H9 (cell line): ENCODE data around the gene RNF128. TPM values are rescaled to one million over a fixed set of nuclear protein-coding genes. Genes with fewer than 3 reads are reported as not detected.

Experiments used
- DNase-seq: peaks from one replicate; pipeline ENCODE4 v3.0.0-alpha.2; 2017
- H2AFZ ChIP-seq: one replicate; pipeline ENCODE4 v1.6.1; 2013; ENCODE audit warnings: mild to moderate bottlenecking, low read length, control low read depth, moderate library complexity
- H2AK5ac ChIP-seq: 2 replicates; pipeline ENCODE4 v1.6.1; 2013; ENCODE audit warnings: low read length, control low read depth, mixed read lengths; ENCODE audit not compliant: insufficient read length
- H2BK120ac ChIP-seq: one replicate; pipeline ENCODE4 v1.6.1; 2013; ENCODE audit warnings: low read depth, mild to moderate bottlenecking, low read length, control low read depth, inconsistent platforms; ENCODE audit not compliant: poor library complexity, severe bottlenecking
- H2BK12ac ChIP-seq: 2 replicates; pipeline ENCODE4 v1.6.1; 2013; ENCODE audit warnings: low read length, control low read depth, mixed read lengths, low read depth; ENCODE audit not compliant: insufficient read length
- H2BK15ac ChIP-seq: 2 replicates; pipeline ENCODE4 v1.6.1; 2013; ENCODE audit warnings: low read depth, low read length, control low read depth
- H2BK20ac ChIP-seq: one replicate; pipeline ENCODE4 v1.6.1; 2013; ENCODE audit warnings: low read depth, mild to moderate bottlenecking, low read length, control low read depth, inconsistent platforms; ENCODE audit not compliant: poor library complexity, severe bottlenecking
- H2BK5ac ChIP-seq: 2 replicates; pipeline ENCODE4 v1.6.1; 2013; ENCODE audit warnings: low read length, control low read depth, mixed read lengths; ENCODE audit not compliant: insufficient read length
- H3K14ac ChIP-seq: 2 replicates; pipeline ENCODE4 v1.6.1; 2013; ENCODE audit warnings: low read length, control low read depth; ENCODE audit not compliant: insufficient read depth
- H3K18ac ChIP-seq: 2 replicates; pipeline ENCODE4 v1.6.1; 2013; ENCODE audit warnings: low read depth, mild to moderate bottlenecking, mixed read lengths, low read length, control low read depth; ENCODE audit not compliant: insufficient read length
- H3K23ac ChIP-seq: 2 replicates; pipeline ENCODE4 v1.6.1; 2013; ENCODE audit warnings: low read length, control low read depth, mixed read lengths, low read depth; ENCODE audit not compliant: insufficient read length
- H3K23me2 ChIP-seq: 2 replicates; pipeline ENCODE4 v1.6.1; 2013; ENCODE audit warnings: low read depth, mild to moderate bottlenecking, mixed read lengths, low read length, control low read depth; ENCODE audit not compliant: insufficient read length, poor library complexity, severe bottlenecking
- H3K27ac ChIP-seq: 2 replicates; pipeline ENCODE4 v1.5.1; 2013; ENCODE audit warnings: low read length, control low read depth, mixed read lengths, low read depth; ENCODE audit not compliant: insufficient read length
- H3K27me3 ChIP-seq: 2 replicates; pipeline ENCODE4 v1.6.1; 2013; ENCODE audit warnings: low read length, control low read depth, inconsistent platforms; ENCODE audit not compliant: insufficient read depth
- H3K4ac ChIP-seq: 2 replicates; pipeline ENCODE4 v1.6.1; 2013; ENCODE audit warnings: low read depth, mild to moderate bottlenecking, control low read depth, inconsistent platforms, low read length, moderate library complexity
- H3K4me1 ChIP-seq: 2 replicates; pipeline ENCODE4 v1.6.1; 2013; ENCODE audit warnings: low read length, control low read depth, inconsistent platforms; ENCODE audit not compliant: insufficient read depth
- H3K4me2 ChIP-seq: 2 replicates; pipeline ENCODE4 v1.6.1; 2013; ENCODE audit warnings: low read length, control low read depth, mixed read lengths; ENCODE audit not compliant: insufficient read length, insufficient read depth
- H3K56ac ChIP-seq: 2 replicates; pipeline ENCODE4 v1.6.1; 2013; ENCODE audit warnings: low read depth, mild to moderate bottlenecking, mixed read lengths, low read length, control low read depth; ENCODE audit not compliant: insufficient read length
- H3K79me1 ChIP-seq: 2 replicates; pipeline ENCODE4 v1.6.1; 2013; ENCODE audit warnings: low read depth, mild to moderate bottlenecking, moderate library complexity, low read length, control low read depth, inconsistent platforms; ENCODE audit not compliant: insufficient read depth, poor library complexity, severe bottlenecking
- H3K79me2 ChIP-seq: 2 replicates; pipeline ENCODE4 v1.6.1; 2013; ENCODE audit warnings: low read length, control low read depth, inconsistent platforms; ENCODE audit not compliant: insufficient read depth
- H3K9ac ChIP-seq: 2 replicates; pipeline ENCODE4 v1.6.1; 2013; ENCODE audit warnings: low read length, control low read depth, mixed read lengths; ENCODE audit not compliant: insufficient read length; ENCODE audit errors: extremely low read depth
- H3K9me3 ChIP-seq: one replicate; pipeline ENCODE4 v1.6.1; 2013; ENCODE audit warnings: low read depth, low read length, inconsistent platforms; ENCODE audit not compliant: control insufficient read depth
- H3T11ph ChIP-seq: one replicate; pipeline ENCODE4 v1.6.1; 2013; ENCODE audit warnings: mild to moderate bottlenecking, low read length, control low read depth, inconsistent platforms
- H4K20me1 ChIP-seq: one replicate; pipeline ENCODE4 v1.6.1; 2013; ENCODE audit not compliant: control insufficient read depth, insufficient read length, insufficient read depth
- H4K5ac ChIP-seq: 2 replicates; pipeline ENCODE4 v1.6.1; 2013; ENCODE audit warnings: low read depth, mild to moderate bottlenecking, mixed read lengths, low read length, control low read depth; ENCODE audit not compliant: insufficient read length
- H4K8ac ChIP-seq: replicated peaks from 2 replicates; pipeline ENCODE4 v1.6.1; 2013; ENCODE audit warnings: low read length, control low read depth, mixed read lengths, low read depth; ENCODE audit not compliant: insufficient read length
- H4K91ac ChIP-seq: 2 replicates; pipeline ENCODE4 v1.6.1; 2013; ENCODE audit warnings: low read depth, mild to moderate bottlenecking, moderate library complexity, mixed read lengths, low read length, control low read depth; ENCODE audit not compliant: insufficient read length
- H3K27ac Mint-ChIP-seq, 3 experiments: 2 replicates in 2 of 3; 3 replicates in 1 of 3; pipeline ENCODE4 v1.8.0; 2020 to 2021; ENCODE audit warnings: mixed read lengths in 3 of 3, mild to moderate bottlenecking in 1 of 3, moderate library complexity in 1 of 3
- H3K27me3 Mint-ChIP-seq: 2 replicates; pipeline ENCODE4 v1.8.0; 2021; ENCODE audit warnings: low read depth, mild to moderate bottlenecking, moderate library complexity, mixed read lengths
- H3K36me3 Mint-ChIP-seq, 3 experiments: 2 replicates in 2 of 3; 3 replicates in 1 of 3; pipeline ENCODE4 v1.8.0; 2020 to 2021; ENCODE audit warnings: low read depth in 3 of 3, mixed read lengths in 3 of 3; ENCODE audit not compliant: insufficient read depth in 1 of 3
- H3K4me1 Mint-ChIP-seq, 2 experiments: 2 replicates each; pipeline ENCODE4 v1.8.0; 2020; ENCODE audit warnings: mixed read lengths in 2 of 2
- H3K4me3 Mint-ChIP-seq, 2 experiments: 2 replicates in 1 of 2; 3 replicates in 1 of 2; pipeline ENCODE4 v1.8.0; 2020 to 2021; ENCODE audit warnings: mild to moderate bottlenecking in 2 of 2, mixed read lengths in 2 of 2, moderate library complexity in 1 of 2
- H3K9me3 Mint-ChIP-seq, 2 experiments: 2 replicates in 1 of 2; 3 replicates in 1 of 2; pipeline ENCODE4 v1.8.0; 2020; ENCODE audit warnings: mild to moderate bottlenecking in 2 of 2, mixed read lengths in 2 of 2, moderate library complexity in 1 of 2
- CTCF ChIP-seq: fragments of 200-600 bp; sonication (generic); conservative IDR thresholded peaks from 3 replicates; pipeline ENCODE4 v1.8.0; 2021; ENCODE audit warnings: antibody characterized with exemption, mild to moderate bottlenecking
- WGBS: extraction: QIAGEN DNeasy Blood & Tissue Kit; methylation state at CpG from one replicate; pipeline ENCODE4 v1.1.7; 2013; ENCODE audit warnings: missing lambda C conversion rate, low lambda C conversion rate, mixed read lengths; ENCODE audit not compliant: insufficient read length; ENCODE audit errors: extremely low coverage; 5-methylcytosine and 5-hydroxymethylcytosine counted together
- total RNA-seq: library from RNA; stranded (reverse); gene quantifications from 2 replicates; pipeline ENCODE4 v1.2.1, GENCODE V29; 2021

The RNF128 gene
- total RNA-seq, 1 experiment from 2014 or later: 0.13 TPM

- no peak overlapping the region for H3K18ac ChIP-seq
- no peak for DNase-seq
These were observed 13.8 kb downstream of the RNF128 start for GRCh38 chrX:106740193-106740780.

More at GRCh38 chrX:106740193-106740780, 13.8 kb downstream of the RNF128 start:
- H3K14ac ChIP-seq: no peak overlapping the region
- H2BK20ac ChIP-seq: no peak overlapping the region
- H2BK12ac ChIP-seq: no peak overlapping the region
- H3K56ac ChIP-seq: no peak overlapping the region
- no peak overlapping the region for H4K8ac ChIP-seq
- Mint-ChIP-seq H3K4me1 (no peaks in the 10 kb centered on the region), H3K4me3 (no peak overlapping the region), H3K27ac (no peak overlapping the region), H3K27me3 (peaks cover 1% of the 10 kb centered on the region; the same call in 1 of the 2 replicates), H3K9me3 (peaks cover 0 to 28% of the 10 kb centered on the region in 2 experiments; a peak in 1 of 5 replicates), H3K36me3 (no peaks in the 10 kb centered on the region)
- H2BK120ac ChIP-seq: no peak overlapping the region
- no peaks in the 10 kb centered on the region for H3K9me3 ChIP-seq
- no peak overlapping the region for H2BK5ac ChIP-seq
- no peak overlapping the region for H3K23ac ChIP-seq
- H4K91ac ChIP-seq: no peak overlapping the region
- no peak overlapping the region for H3K9ac ChIP-seq
- no peaks in the 10 kb centered on the region for H3K79me2 ChIP-seq
- H3K23me2 ChIP-seq: no peaks in the 10 kb centered on the region
- no peak overlapping the region for H3T11ph ChIP-seq
- no peak overlapping the region for H3K4ac ChIP-seq
- H4K5ac ChIP-seq: no peak overlapping the region
- TF ChIP-seq CTCF: no peak
- H3K79me1 ChIP-seq: no peaks in the 10 kb centered on the region
- H3K4me2 ChIP-seq: no peak overlapping the region
- WGBS: no CpG with 5 or more reads among the region's 2 CpGs
- no peaks in the 10 kb centered on the region for H3K27me3 ChIP-seq
- no peak overlapping the region for H2AK5ac ChIP-seq
- no peaks in the 10 kb centered on the region for H3K4me1 ChIP-seq
- H3K27ac ChIP-seq: no peak overlapping the region
- no peaks in the 10 kb centered on the region for H4K20me1 ChIP-seq
- no peak overlapping the region for H2BK15ac ChIP-seq
- no peak overlapping the region for H2AFZ ChIP-seq
